Neural cell (in vitro differentiated cells): ENCODE data around the gene YPEL5. TPM values are rescaled to one million over a fixed set of nuclear protein-coding genes. Genes with fewer than 3 reads are reported as not detected.

ENCODE experiments used
- H2AFZ ChIP-seq: fragments of 200-600, 300-800 bp; sonication (generic), shearing (Covaris generic); 2 replicates; pipeline ENCODE4 v1.6.0; 2014; ENCODE audit warnings: low read depth, mild to moderate bottlenecking, antibody characterized with exemption, low read length, moderate library complexity
- H3F3A ChIP-seq: fragments of 200-600 bp; shearing (Covaris generic); 2 replicates; pipeline ENCODE4 v1.6.1; 2016; ENCODE audit warnings: mild to moderate bottlenecking, moderate library complexity, mixed read lengths, antibody characterized with exemption, low read length; ENCODE audit not compliant: insufficient read depth, poor library complexity, severe bottlenecking
- H3K27ac ChIP-seq: fragments of 200-600, 300-800 bp; sonication (generic), shearing (Covaris generic); 2 replicates; pipeline ENCODE4 v1.5.1; 2014; ENCODE audit warnings: mild to moderate bottlenecking, low read length, moderate library complexity
- H3K27me3 ChIP-seq: fragments of 300-800, 200-600 bp; sonication (generic), shearing (Covaris generic); 2 replicates; pipeline ENCODE4 v1.6.0; 2014; ENCODE audit warnings: mild to moderate bottlenecking, low read depth, low read length, moderate library complexity; ENCODE audit not compliant: insufficient read depth
- H3K36me3 ChIP-seq: fragments of 300-800, 200-600 bp; sonication (generic), shearing (Covaris generic); 2 replicates; pipeline ENCODE4 v1.5.1; 2014; ENCODE audit warnings: mild to moderate bottlenecking, antibody characterized with exemption, low read length, moderate library complexity; ENCODE audit not compliant: insufficient read depth
- H3K4me2 ChIP-seq: fragments of 300-800, 200-600 bp; sonication (generic), shearing (Covaris generic); 2 replicates; pipeline ENCODE4 v1.6.0; 2014; ENCODE audit warnings: mild to moderate bottlenecking, low read length
- H3K4me3 ChIP-seq: fragments of 300-800, 200-600 bp; sonication (generic), shearing (Covaris generic); 2 replicates; pipeline ENCODE4 v1.5.1; 2014; ENCODE audit warnings: mild to moderate bottlenecking, low read length, moderate library complexity
- H3K79me2 ChIP-seq: fragments of 200-600 bp; shearing (Covaris generic); replicated peaks from 2 replicates; pipeline ENCODE4 v1.6.0; 2014; ENCODE audit warnings: mild to moderate bottlenecking, low read length, moderate library complexity; ENCODE audit not compliant: insufficient read depth
- H3K9ac ChIP-seq: fragments of 300-800, 200-600 bp; sonication (generic), shearing (Covaris generic); 2 replicates; pipeline ENCODE4 v1.6.1; 2016; ENCODE audit warnings: mild to moderate bottlenecking, low read length, mixed read lengths
- H3K9me2 ChIP-seq: fragments of 200-600 bp; shearing (Covaris generic); 2 replicates; pipeline ENCODE4 v1.6.1; 2016; ENCODE audit warnings: mild to moderate bottlenecking, low read length, mixed read lengths; ENCODE audit not compliant: insufficient read depth
- H3K9me3 ChIP-seq: fragments of 200-600, 300-800 bp; sonication (generic), shearing (Covaris generic); 2 replicates; pipeline ENCODE4 v1.6.1; 2016; ENCODE audit warnings: mild to moderate bottlenecking, mixed run types, low read length, moderate library complexity, mixed read lengths
- H4K20me1 ChIP-seq: fragments of 200-600 bp; shearing (Covaris generic); 2 replicates; pipeline ENCODE4 v1.6.1; 2016; ENCODE audit warnings: mild to moderate bottlenecking, mixed run types; ENCODE audit not compliant: insufficient read depth
- CTCF ChIP-seq: fragments of 450-650 bp; IDR thresholded peaks from 2 replicates; pipeline ENCODE4 v1.5.1; 2014; ENCODE audit warnings: antibody characterized with exemption, mild to moderate bottlenecking, moderate library complexity; ENCODE audit not compliant: poor library complexity, severe bottlenecking
- EP300 ChIP-seq: fragments of 450-650 bp; conservative IDR thresholded peaks from 2 replicates; pipeline ENCODE4 v1.6.1; 2014; ENCODE audit warnings: antibody characterized with exemption, mild to moderate bottlenecking, moderate library complexity; ENCODE audit not compliant: poor library complexity, severe bottlenecking
- EZH2 ChIP-seq: fragments of 200-600, 300-800 bp; shearing (Covaris generic), sonication (generic); IDR thresholded peaks from 2 replicates; pipeline ENCODE4 v1.6.1; 2014; ENCODE audit warnings: antibody characterized with exemption, low read length, borderline replicate concordance, mild to moderate bottlenecking; ENCODE audit not compliant: insufficient read depth, poor library complexity, severe bottlenecking
- MXI1 ChIP-seq: fragments of 450-650 bp; conservative IDR thresholded peaks from 2 replicates; pipeline ENCODE4 v1.6.1; 2014; ENCODE audit warnings: antibody characterized with exemption, mild to moderate bottlenecking; ENCODE audit not compliant: poor library complexity, severe bottlenecking
- POLR2AphosphoS5 ChIP-seq: IDR thresholded peaks from 2 replicates; pipeline ENCODE4 v1.6.1; 2012
- RAD21 ChIP-seq: fragments of 450-650 bp; conservative IDR thresholded peaks from 2 replicates; pipeline ENCODE4 v1.6.1; 2014; ENCODE audit warnings: antibody characterized with exemption, mild to moderate bottlenecking, moderate library complexity
- SMC3 ChIP-seq: fragments of 450-650 bp; conservative IDR thresholded peaks from 2 replicates; pipeline ENCODE4 v1.6.1; 2014; ENCODE audit warnings: antibody characterized with exemption, mild to moderate bottlenecking, moderate library complexity; ENCODE audit not compliant: poor library complexity
- TAF1 ChIP-seq: IDR thresholded peaks from 2 replicates; pipeline ENCODE4 v1.6.1; 2012; ENCODE audit warnings: low read depth
- polyA plus RNA-seq: library from polyadenylated mRNA; depleted of rRNA; stranded (reverse); fragments of >200 nt; gene quantifications from 2 replicates; pipeline ENCODE4 v1.2.3, GENCODE V29; 2014
- TF ChIP-seq, protein P1 (sequence below): IDR thresholded peaks from 2 replicates; pipeline ENCODE4 v1.6.1; 2012; ENCODE audit warnings: borderline replicate concordance

Gene YPEL5
- polyA plus RNA-seq, 1 donor from 2014 or later, result 130 TPM

DNA sequence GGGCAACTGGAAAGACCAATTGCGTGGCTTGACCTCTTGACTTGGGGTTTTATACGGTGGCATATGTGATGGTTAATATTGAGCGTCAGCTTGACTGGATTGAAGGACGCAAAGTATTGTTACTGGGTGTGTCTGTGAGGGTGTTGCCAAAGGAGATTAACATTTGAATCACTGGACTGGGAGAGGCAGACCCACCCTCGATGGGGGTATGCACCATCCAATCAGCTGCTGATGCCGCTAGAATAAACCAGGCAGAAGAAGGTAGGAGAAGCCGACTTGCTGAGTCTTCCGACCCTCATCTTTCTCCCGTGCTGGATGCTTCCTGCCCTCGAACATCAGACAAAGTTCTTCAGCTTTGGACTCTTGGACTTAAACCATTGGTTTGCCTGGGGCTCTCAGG lies 34.2 kb upstream of the YPEL5 start:
- no peaks in the 10 kb centered on the region for H3K36me3 ChIP-seq
- H3K4me3 ChIP-seq, result no peak overlapping the region
- H3K4me2 ChIP-seq, result no peak overlapping the region
- H3K9me2 ChIP-seq, result no peaks in the 10 kb centered on the region
- no peaks in the 10 kb centered on the region for H3K9me3 ChIP-seq
- H3K27me3 ChIP-seq, result no peaks in the 10 kb centered on the region
- H3K27ac ChIP-seq, result no peak overlapping the region
- H3K9ac ChIP-seq, result no peak overlapping the region
- no peaks in the 10 kb centered on the region for H3F3A ChIP-seq
- no peaks in the 10 kb centered on the region for H3K79me2 ChIP-seq
- H2AFZ ChIP-seq, result no peak overlapping the region
- no peak for TF ChIP-seq TAF1
- TF ChIP-seq RAD21, result no peak
- TF ChIP-seq EP300, result no peak
- TF ChIP-seq POLR2AphosphoS5, result no peak
- TF ChIP-seq EZH2, result no peak
- TF ChIP-seq, protein P1, sequence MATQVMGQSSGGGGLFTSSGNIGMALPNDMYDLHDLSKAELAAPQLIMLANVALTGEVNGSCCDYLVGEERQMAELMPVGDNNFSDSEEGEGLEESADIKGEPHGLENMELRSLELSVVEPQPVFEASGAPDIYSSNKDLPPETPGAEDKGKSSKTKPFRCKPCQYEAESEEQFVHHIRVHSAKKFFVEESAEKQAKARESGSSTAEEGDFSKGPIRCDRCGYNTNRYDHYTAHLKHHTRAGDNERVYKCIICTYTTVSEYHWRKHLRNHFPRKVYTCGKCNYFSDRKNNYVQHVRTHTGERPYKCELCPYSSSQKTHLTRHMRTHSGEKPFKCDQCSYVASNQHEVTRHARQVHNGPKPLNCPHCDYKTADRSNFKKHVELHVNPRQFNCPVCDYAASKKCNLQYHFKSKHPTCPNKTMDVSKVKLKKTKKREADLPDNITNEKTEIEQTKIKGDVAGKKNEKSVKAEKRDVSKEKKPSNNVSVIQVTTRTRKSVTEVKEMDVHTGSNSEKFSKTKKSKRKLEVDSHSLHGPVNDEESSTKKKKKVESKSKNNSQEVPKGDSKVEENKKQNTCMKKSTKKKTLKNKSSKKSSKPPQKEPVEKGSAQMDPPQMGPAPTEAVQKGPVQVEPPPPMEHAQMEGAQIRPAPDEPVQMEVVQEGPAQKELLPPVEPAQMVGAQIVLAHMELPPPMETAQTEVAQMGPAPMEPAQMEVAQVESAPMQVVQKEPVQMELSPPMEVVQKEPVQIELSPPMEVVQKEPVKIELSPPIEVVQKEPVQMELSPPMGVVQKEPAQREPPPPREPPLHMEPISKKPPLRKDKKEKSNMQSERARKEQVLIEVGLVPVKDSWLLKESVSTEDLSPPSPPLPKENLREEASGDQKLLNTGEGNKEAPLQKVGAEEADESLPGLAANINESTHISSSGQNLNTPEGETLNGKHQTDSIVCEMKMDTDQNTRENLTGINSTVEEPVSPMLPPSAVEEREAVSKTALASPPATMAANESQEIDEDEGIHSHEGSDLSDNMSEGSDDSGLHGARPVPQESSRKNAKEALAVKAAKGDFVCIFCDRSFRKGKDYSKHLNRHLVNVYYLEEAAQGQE, result no peak
- TF ChIP-seq SMC3, result no peak
- no peak for TF ChIP-seq CTCF
- TF ChIP-seq MXI1, result no peak
- no peaks in the 10 kb centered on the region for H4K20me1 ChIP-seq

DNA sequence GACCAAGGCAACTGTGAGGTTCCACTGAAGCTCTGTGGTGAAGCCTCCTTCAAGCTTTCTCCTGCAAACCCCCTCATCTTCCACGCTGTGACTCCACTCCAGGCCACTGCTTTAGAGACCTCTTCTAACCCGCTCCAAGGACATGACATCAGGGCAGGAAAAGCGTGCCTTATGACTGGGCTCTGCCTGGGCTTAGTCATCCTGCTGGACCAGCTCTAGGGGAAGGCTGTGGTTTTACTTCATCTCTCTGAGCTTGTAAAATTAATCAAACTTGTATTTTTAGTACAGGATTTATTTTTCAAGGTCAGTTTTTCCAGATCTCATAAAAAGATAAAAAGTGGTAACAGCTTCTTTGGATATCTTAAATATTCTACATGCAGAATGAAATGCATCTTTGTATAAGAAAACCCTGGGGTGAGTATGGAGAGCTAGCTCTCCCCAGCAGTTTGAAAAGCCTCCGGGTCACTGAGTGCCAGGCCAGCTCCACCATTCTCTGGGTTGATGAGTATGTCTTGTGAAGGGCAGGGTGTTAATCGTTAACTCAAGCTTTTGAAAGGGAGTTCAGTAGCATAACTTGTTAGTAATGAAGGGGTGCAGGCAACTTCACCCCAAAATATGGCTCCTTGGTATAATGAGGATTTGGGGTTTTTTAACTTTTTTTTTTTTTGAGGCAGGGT lies 33.1 kb upstream of the YPEL5 start:
- Histone ChIP-seq H3K9me2 (no peaks in the 10 kb centered on the region), H3F3A (no peaks in the 10 kb centered on the region), H4K20me1 (no peaks in the 10 kb centered on the region), H3K4me3 (no peak overlapping the region), H3K27me3 (no peaks in the 10 kb centered on the region), H3K79me2 (no peaks in the 10 kb centered on the region), H2AFZ (no peak overlapping the region), H3K36me3 (no peaks in the 10 kb centered on the region), H3K27ac (no peak overlapping the region), H3K9ac (no peak overlapping the region), H3K4me2 (no peak overlapping the region), H3K9me3 (no peaks in the 10 kb centered on the region)
- TF ChIP-seq CTCF (no peak), RAD21 (no peak), MXI1 (no peak), TAF1 (no peak), EZH2 (no peak), POLR2AphosphoS5 (no peak), EP300 (no peak), SMC3 (no peak)
- TF ChIP-seq, protein P1, result no peak
